Measurements from ENCODE around the gene CELF6. TPM values are rescaled to one million over a fixed set of nuclear protein-coding genes. Genes with fewer than 3 reads are reported as not detected.

The CELF6 gene
- total and polyA plus RNA-seq, 7 experiments from 2014 or later, result 0.10 to 5.7 (median 2.9) TPM

- Histone ChIP-seq H3K4me3 (ENCODE audit: low read length) (no peak overlapping the region), H3K27ac (ENCODE audit: low read depth, low read length) (no peak overlapping the region), H3K36me3 (ENCODE audit: control insufficient read depth in 2 of 3, insufficient read depth in 3 of 3, low read length in 3 of 3) (peaks cover 0 to 17% (median 0%) of the 10 kb centered on the region in 3 experiments), H3K9me3 (ENCODE audit: control insufficient read depth in 2 of 3, low read length in 3 of 3) (no peaks in the 10 kb centered on the region), H3K4me1 (ENCODE audit: control insufficient read depth in 2 of 2, insufficient read depth in 2 of 2, low read length in 2 of 2) (peaks cover 10 to 18% of the 10 kb centered on the region in 2 donors), H3K27me3 (ENCODE audit: control insufficient read depth in 2 of 2, insufficient read depth in 2 of 2, low read length in 2 of 2) (no peaks in the 10 kb centered on the region)
- peaks cover 0 to 11% (median 3%) of the 10 kb centered on the region in 5 donors for H3K36me3 Mint-ChIP-seq
- H3K4me3 Mint-ChIP-seq, result peak overlapping the region in 1 of 10 donors; percentile 78
- DNase-seq (no peak), ATAC-seq (no peak)
- ChIA-PET CTCF (no interaction called here), POLR2A (no interaction called here)
- H3K27me3 Mint-ChIP-seq, result peaks cover 0 to 2% (median 0%) of the 10 kb centered on the region in 5 donors
- H3K27ac Mint-ChIP-seq, result peak overlapping the region in 1 of 9 donors; percentile 90
- intact Hi-C loops (cut with micrococcal nuclease), result loop anchor here in 1 of 2 donors (10.0 kb wide), 1 partner anchor 448 kb away; the partner anchor contains the start of genes BBS4 and HIGD2B
- peaks cover 20 to 44% (median 32%) of the 10 kb centered on the region in 7 donors for H3K4me1 Mint-ChIP-seq
- H3K9me3 Mint-ChIP-seq, result no peaks in the 10 kb centered on the region
These were observed 83.5 kb downstream of the CELF6 start for GRCh38 chr15:72236381-72237003.

GRCh38 chr15:72235298-72235697 is 84.7 kb downstream of the CELF6 start:
- Histone ChIP-seq H3K4me3 (ENCODE audit: low read length) (no peak overlapping the region), H3K27ac (ENCODE audit: low read depth, low read length) (no peak overlapping the region), H3K27me3 (ENCODE audit: control insufficient read depth in 2 of 2, insufficient read depth in 2 of 2, low read length in 2 of 2) (no peaks in the 10 kb centered on the region), H3K9me3 (ENCODE audit: control insufficient read depth in 2 of 3, low read length in 3 of 3) (no peaks in the 10 kb centered on the region), H3K36me3 (ENCODE audit: control insufficient read depth in 2 of 3, insufficient read depth in 3 of 3, low read length in 3 of 3) (peaks cover 0 to 12% (median 0%) of the 10 kb centered on the region in 3 experiments), H3K4me1 (ENCODE audit: control insufficient read depth in 2 of 2, insufficient read depth in 2 of 2, low read length in 2 of 2) (peaks cover 10 to 18% of the 10 kb centered on the region in 2 donors)
- no peak for ATAC-seq
- Mint-ChIP-seq H3K4me1 (peaks cover 20 to 45% (median 33%) of the 10 kb centered on the region in 7 donors), H3K9me3 (peaks cover 0 to 2% (median 0%) of the 10 kb centered on the region in 11 donors), H3K36me3 (peaks cover 0 to 6% (median 0%) of the 10 kb centered on the region in 5 donors), H3K27me3 (peaks cover 0 to 2% (median 0%) of the 10 kb centered on the region in 5 donors), H3K27ac (no peak overlapping the region), H3K4me3 (peak overlapping the region in 1 of 10 donors; percentile 16)
- POLR2A ChIA-PET, result interaction anchor here (1.1 kb wide), 1 partner anchor 26 kb away, joined by 3 read pairs; no protein-coding TSS in a partner anchor
- DNase-seq, result no peak
- CTCF ChIA-PET, result no interaction called here
- intact Hi-C loops (cut with micrococcal nuclease), result loop anchor here in 1 of 2 donors (10.0 kb wide), 1 partner anchor 450 kb away; the partner anchor contains the start of genes BBS4 and HIGD2B

Other genes starting within 250 kb of the CELF6 start
- gene MYO9A, start 202.0 kb downstream of the CELF6 start, total RNA-seq, result 10 to 100 TPM; 21.6 to 53.3 (median 29.7) TPM
- 10 to 100 TPM in 1 of 2 donors, 1 to 10 TPM in 1; 8.4 to 20.7 TPM for gene MYO9A, start 202.0 kb downstream of the CELF6 start, polyA plus RNA-seq
- 1 to 10 TPM in 3 of 5 experiments, under 1 TPM in 2; 0.34 to 1.6 (median 1.4) TPM for gene SENP8, start 201.8 kb downstream of the CELF6 start, total RNA-seq
- gene SENP8, start 201.8 kb downstream of the CELF6 start, polyA plus RNA-seq, result 1 to 10 TPM; 1.2 TPM
- gene GRAMD2A, start 122.4 kb downstream of the CELF6 start, total RNA-seq, result not detected
- gene GRAMD2A, start 122.4 kb downstream of the CELF6 start, polyA plus RNA-seq, result not detected
- 1,000 to 10,000 TPM in 1 of 5 experiments, 100 to 1,000 TPM in 4; 237 to 1,627 (median 329) TPM for gene PKM, start 89.0 kb downstream of the CELF6 start, total RNA-seq
- 100 to 1,000 TPM; 422 to 485 TPM for gene PKM, start 89.0 kb downstream of the CELF6 start, polyA plus RNA-seq
- 100 to 1,000 TPM in 4 of 5 experiments, 10 to 100 TPM in 1; 75.8 to 129 (median 127) TPM for gene PARP6, start 47.6 kb downstream of the CELF6 start, total RNA-seq
- 10 to 100 TPM; 19.7 to 41.6 TPM for gene PARP6, start 47.6 kb downstream of the CELF6 start, polyA plus RNA-seq
- 100 to 1,000 TPM in 2 of 5 experiments, 10 to 100 TPM in 3; 83.1 to 101 (median 94.8) TPM for gene HEXA, start 55.9 kb upstream of the CELF6 start, total RNA-seq
- 10 to 100 TPM; 60.3 to 81.0 TPM for gene HEXA, start 55.9 kb upstream of the CELF6 start, polyA plus RNA-seq
- not detected for gene TMEM202, start 78.1 kb upstream of the CELF6 start, total RNA-seq
- gene TMEM202, start 78.1 kb upstream of the CELF6 start, polyA plus RNA-seq, result not detected
- 100 to 1,000 TPM; 128 to 191 (median 181) TPM for gene ARIH1, start 154.2 kb upstream of the CELF6 start, total RNA-seq
- gene ARIH1, start 154.2 kb upstream of the CELF6 start, polyA plus RNA-seq, result 10 to 100 TPM; 20.1 to 23.3 TPM

Data from naive thymus-derived CD4-positive, alpha-beta T cell (primary cell).